GM18868 (cell line): Measurements from ENCODE around the gene PCDHGC3.
A peak's percentile ranks its signal among the peaks of the same experiment; 100 is the strongest.

Experiments used
- ATAC-seq: cut with Tn5 transposase; IDR thresholded peaks from one replicate; pipeline ENCODE4 v1.9.1; 2021; ENCODE audit warnings: mild to moderate bottlenecking, moderate library complexity; ENCODE audit not compliant: unreplicated experiment

The PCDHGC3 gene

GRCh38 chr5:141519605-141520565 lies 44.1 kb downstream of the PCDHGC3 start:
- ATAC-seq: no peak

GRCh38 chr5:141521244-141521781 lies 45.5 kb downstream of the PCDHGC3 start:
- ATAC-seq: no peak

- no peak for ATAC-seq
Measured at GRCh38 chr5:141522301-141522700, 46.5 kb downstream of the PCDHGC3 start.

GRCh38 chr5:141523991-141524390 lies 48.2 kb downstream of the PCDHGC3 start:
- ATAC-seq: no peak

- ATAC-seq: peak; percentile 50
Measured at GRCh38 chr5:141524604-141525597, 49.1 kb downstream of the PCDHGC3 start.

GRCh38 chr5:141525653-141526052 lies 49.9 kb downstream of the PCDHGC3 start:
- ATAC-seq: no peak

GRCh38 chr5:141527426-141527825 lies 51.7 kb downstream of the PCDHGC3 start:
- ATAC-seq: no peak
